NOMO-1 (cell line): ENCODE data around the gene WNT3A.

Experiments used
- DNase-seq, 2 experiments: peaks; one replicate each; lab custom pipeline; 2025; ENCODE audit not compliant: unreplicated experiment in 2 of 2; lab: John Stamatoyannopoulos, UW

WNT3A gene

GRCh38 chr1:228096416-228097332, 89.9 kb downstream of the WNT3A start:
- no peak for DNase-seq

GRCh38 chr1:228097333-228098081, 90.7 kb downstream of the WNT3A start:
- DNase-seq, result no peak

- DNase-seq, result no peak
These were observed 91.6 kb downstream of the WNT3A start for GRCh38 chr1:228098323-228098931.

GRCh38 chr1:228099331-228099732, 92.5 kb downstream of the WNT3A start:
- DNase-seq, result no peak

GRCh38 chr1:228100822-228101613, 94.2 kb downstream of the WNT3A start:
- no peak for DNase-seq

GRCh38 chr1:228101614-228101993, 94.8 kb downstream of the WNT3A start:
- DNase-seq, result no peak

- DNase-seq, result peak in 1 of 2 experiments; percentile 41
These were observed 95.4 kb downstream of the WNT3A start for GRCh38 chr1:228101994-228102790.

GRCh38 chr1:228102791-228103620, 96.2 kb downstream of the WNT3A start, which contains the start of gene C1orf35:
Gene C1orf35 (minus strand): TSS chr1:228103325. CDS start chr1:228103227, 98 bp downstream.
- DNase-seq, result peak; percentile 93 to 94

GRCh38 chr1:228104526-228105269, 97.9 kb downstream of the WNT3A start:
- no peak for DNase-seq

- no peak for DNase-seq
These were observed 98.6 kb downstream of the WNT3A start for GRCh38 chr1:228105270-228105995.

GRCh38 chr1:228105996-228106799, 99.4 kb downstream of the WNT3A start:
- DNase-seq, result no peak

- DNase-seq, result no peak
These were observed 99.9 kb downstream of the WNT3A start for GRCh38 chr1:228106800-228107054.

GRCh38 chr1:228107636-228108035, 100.8 kb downstream of the WNT3A start:
- DNase-seq, result no peak

GRCh38 chr1:228108055-228108690, 101.4 kb downstream of the WNT3A start:
- DNase-seq, result peak in 1 of 2 experiments; percentile 33

- DNase-seq, result no peak
These were observed 101.9 kb downstream of the WNT3A start for GRCh38 chr1:228108742-228109072.

- DNase-seq, result peak; percentile 93 to 95
These were observed 102.5 kb downstream of the WNT3A start, which contains the start of gene MRPL55 for GRCh38 chr1:228109073-228109961. Gene MRPL55 (minus strand): TSS chr1:228109299. CDS start chr1:228108260, 1,039 bp downstream.
